ENCODE measurements around the gene DAZAP1. TPM values are rescaled to one million over a fixed set of nuclear protein-coding genes. Genes with fewer than 3 reads are reported as not detected.

The DAZAP1 gene
- total RNA-seq, 1 experiment from 2014 or later = 360 TPM

DNA sequence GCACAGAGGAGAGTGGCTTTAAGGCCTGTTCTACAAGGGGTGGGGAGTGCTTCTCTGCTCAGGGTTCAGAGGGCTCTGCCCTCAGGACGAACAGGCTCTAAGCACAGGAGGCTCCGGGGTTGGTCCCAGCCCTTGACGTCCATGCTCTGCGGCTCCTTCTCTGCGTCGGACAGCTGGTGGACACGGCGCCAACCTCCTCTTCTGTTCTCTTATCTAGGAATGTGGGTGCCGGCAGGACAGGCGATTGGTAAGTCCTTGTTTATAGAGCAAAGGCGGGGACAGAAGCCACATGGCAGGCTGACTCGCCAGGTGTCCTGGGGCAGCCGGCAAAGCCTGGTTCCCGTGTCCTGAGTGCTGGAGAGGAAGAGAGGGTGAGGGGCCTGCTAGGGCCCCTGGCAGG lies 22.4 kb downstream of the DAZAP1 start:
- H3K4me3 Mint-ChIP-seq = no peak overlapping the region
- H3K4me1 Mint-ChIP-seq = 0 out of 2 replicates have a peak, but pooled peaks cover 3% of the 10 kb centered on the region
- ATAC-seq (no peak), DNase-seq (ENCODE audit: low spot score) (no peak)
- CTCF ChIA-PET = no interaction called here
- POLR2A ChIA-PET = no interaction called here
- H3K36me3 Mint-ChIP-seq = peaks cover 38% of the 10 kb centered on the region
- H3K27me3 Mint-ChIP-seq (ENCODE audit: low read depth) = no peaks in the 10 kb centered on the region
- TF ChIP-seq, protein P1, sequence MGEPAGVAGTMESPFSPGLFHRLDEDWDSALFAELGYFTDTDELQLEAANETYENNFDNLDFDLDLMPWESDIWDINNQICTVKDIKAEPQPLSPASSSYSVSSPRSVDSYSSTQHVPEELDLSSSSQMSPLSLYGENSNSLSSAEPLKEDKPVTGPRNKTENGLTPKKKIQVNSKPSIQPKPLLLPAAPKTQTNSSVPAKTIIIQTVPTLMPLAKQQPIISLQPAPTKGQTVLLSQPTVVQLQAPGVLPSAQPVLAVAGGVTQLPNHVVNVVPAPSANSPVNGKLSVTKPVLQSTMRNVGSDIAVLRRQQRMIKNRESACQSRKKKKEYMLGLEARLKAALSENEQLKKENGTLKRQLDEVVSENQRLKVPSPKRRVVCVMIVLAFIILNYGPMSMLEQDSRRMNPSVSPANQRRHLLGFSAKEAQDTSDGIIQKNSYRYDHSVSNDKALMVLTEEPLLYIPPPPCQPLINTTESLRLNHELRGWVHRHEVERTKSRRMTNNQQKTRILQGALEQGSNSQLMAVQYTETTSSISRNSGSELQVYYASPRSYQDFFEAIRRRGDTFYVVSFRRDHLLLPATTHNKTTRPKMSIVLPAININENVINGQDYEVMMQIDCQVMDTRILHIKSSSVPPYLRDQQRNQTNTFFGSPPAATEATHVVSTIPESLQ (CRISPR knock-in tag; IDR thresholded peaks at IDR 0.05) = no peak
- TF ChIP-seq RORB (CRISPR knock-in tag; IDR thresholded peaks at IDR 0.05) (no peak), NR1H2 (CRISPR knock-in tag; IDR thresholded peaks at IDR 0.05) (no peak), NFE2L1 (CRISPR knock-in tag; IDR thresholded peaks at IDR 0.05) (no peak), NFATC4 (CRISPR knock-in tag; IDR thresholded peaks at IDR 0.05) (no peak), TEAD4 (CRISPR knock-in tag; IDR thresholded peaks at IDR 0.05) (no peak), ESRRA (CRISPR knock-in tag; IDR thresholded peaks at IDR 0.05; ENCODE audit: borderline replicate concordance) (no peak), ZNF671 (CRISPR knock-in tag; IDR thresholded peaks at IDR 0.05) (no peak), MXD4 (CRISPR knock-in tag; IDR thresholded peaks at IDR 0.05; ENCODE audit: borderline replicate concordance) (no peak), NFYB (CRISPR knock-in tag; conservative IDR thresholded peaks at IDR 0.05; ENCODE audit: low read depth) (no peak), GABPB1 (CRISPR knock-in tag; IDR thresholded peaks at IDR 0.05) (no peak), PRRX2 (CRISPR knock-in tag; IDR thresholded peaks at IDR 0.05) (no peak)
- TF ChIP-seq, protein P2, sequence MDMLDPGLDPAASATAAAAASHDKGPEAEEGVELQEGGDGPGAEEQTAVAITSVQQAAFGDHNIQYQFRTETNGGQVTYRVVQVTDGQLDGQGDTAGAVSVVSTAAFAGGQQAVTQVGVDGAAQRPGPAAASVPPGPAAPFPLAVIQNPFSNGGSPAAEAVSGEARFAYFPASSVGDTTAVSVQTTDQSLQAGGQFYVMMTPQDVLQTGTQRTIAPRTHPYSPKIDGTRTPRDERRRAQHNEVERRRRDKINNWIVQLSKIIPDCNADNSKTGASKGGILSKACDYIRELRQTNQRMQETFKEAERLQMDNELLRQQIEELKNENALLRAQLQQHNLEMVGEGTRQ (CRISPR knock-in tag; IDR thresholded peaks at IDR 0.05) = no peak
- TF ChIP-seq, protein P3, sequence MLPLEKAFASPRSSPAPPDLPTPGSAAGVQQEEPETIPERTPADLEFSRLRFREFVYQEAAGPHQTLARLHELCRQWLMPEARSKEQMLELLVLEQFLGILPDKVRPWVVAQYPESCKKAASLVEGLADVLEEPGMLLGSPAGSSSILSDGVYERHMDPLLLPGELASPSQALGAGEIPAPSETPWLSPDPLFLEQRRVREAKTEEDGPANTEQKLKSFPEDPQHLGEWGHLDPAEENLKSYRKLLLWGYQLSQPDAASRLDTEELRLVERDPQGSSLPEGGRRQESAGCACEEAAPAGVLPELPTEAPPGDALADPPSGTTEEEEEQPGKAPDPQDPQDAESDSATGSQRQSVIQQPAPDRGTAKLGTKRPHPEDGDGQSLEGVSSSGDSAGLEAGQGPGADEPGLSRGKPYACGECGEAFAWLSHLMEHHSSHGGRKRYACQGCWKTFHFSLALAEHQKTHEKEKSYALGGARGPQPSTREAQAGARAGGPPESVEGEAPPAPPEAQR (CRISPR knock-in tag; IDR thresholded peaks at IDR 0.05) = no peak
- TF ChIP-seq, protein P4, sequence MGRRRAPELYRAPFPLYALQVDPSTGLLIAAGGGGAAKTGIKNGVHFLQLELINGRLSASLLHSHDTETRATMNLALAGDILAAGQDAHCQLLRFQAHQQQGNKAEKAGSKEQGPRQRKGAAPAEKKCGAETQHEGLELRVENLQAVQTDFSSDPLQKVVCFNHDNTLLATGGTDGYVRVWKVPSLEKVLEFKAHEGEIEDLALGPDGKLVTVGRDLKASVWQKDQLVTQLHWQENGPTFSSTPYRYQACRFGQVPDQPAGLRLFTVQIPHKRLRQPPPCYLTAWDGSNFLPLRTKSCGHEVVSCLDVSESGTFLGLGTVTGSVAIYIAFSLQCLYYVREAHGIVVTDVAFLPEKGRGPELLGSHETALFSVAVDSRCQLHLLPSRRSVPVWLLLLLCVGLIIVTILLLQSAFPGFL (CRISPR knock-in tag; IDR thresholded peaks at IDR 0.05; ENCODE audit: borderline replicate concordance) = no peak
- TF ChIP-seq, protein P5, sequence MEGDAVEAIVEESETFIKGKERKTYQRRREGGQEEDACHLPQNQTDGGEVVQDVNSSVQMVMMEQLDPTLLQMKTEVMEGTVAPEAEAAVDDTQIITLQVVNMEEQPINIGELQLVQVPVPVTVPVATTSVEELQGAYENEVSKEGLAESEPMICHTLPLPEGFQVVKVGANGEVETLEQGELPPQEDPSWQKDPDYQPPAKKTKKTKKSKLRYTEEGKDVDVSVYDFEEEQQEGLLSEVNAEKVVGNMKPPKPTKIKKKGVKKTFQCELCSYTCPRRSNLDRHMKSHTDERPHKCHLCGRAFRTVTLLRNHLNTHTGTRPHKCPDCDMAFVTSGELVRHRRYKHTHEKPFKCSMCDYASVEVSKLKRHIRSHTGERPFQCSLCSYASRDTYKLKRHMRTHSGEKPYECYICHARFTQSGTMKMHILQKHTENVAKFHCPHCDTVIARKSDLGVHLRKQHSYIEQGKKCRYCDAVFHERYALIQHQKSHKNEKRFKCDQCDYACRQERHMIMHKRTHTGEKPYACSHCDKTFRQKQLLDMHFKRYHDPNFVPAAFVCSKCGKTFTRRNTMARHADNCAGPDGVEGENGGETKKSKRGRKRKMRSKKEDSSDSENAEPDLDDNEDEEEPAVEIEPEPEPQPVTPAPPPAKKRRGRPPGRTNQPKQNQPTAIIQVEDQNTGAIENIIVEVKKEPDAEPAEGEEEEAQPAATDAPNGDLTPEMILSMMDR (IDR thresholded peaks at IDR 0.05) = no peak
- TF ChIP-seq, protein P6, sequence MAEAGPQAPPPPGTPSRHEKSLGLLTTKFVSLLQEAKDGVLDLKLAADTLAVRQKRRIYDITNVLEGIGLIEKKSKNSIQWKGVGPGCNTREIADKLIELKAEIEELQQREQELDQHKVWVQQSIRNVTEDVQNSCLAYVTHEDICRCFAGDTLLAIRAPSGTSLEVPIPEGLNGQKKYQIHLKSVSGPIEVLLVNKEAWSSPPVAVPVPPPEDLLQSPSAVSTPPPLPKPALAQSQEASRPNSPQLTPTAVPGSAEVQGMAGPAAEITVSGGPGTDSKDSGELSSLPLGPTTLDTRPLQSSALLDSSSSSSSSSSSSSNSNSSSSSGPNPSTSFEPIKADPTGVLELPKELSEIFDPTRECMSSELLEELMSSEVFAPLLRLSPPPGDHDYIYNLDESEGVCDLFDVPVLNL (CRISPR knock-in tag; IDR thresholded peaks at IDR 0.05; ENCODE audit: borderline replicate concordance, low read depth) = no peak
- H3K9me3 Mint-ChIP-seq = no peaks in the 10 kb centered on the region
- no peak overlapping the region for H3K27ac Mint-ChIP-seq

DNA sequence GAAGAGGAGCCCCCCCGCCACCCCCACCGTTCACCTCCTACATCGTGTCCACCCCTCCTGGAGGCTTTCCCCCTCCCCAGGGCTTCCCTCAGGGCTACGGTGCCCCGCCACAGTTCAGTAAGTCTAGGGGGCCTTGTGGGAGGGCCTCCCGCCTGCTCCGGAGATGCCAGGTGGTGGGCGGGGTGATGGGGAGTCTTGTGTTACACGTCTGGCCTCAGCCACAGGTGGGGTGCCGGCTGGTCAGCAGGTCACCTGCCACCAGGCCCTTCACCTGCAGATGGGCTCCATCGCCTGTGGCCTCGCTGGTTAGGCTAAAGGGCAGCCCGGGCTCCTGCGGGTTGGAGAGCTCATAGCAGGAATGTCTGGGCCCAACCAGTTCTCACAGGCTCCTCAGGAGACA lies 22.9 kb downstream of the DAZAP1 start:
- CTCF ChIA-PET = interaction anchor here (0.7 kb wide), 1 partner anchor 152 kb away, joined by 3 read pairs; no protein-coding TSS in a partner anchor
- Mint-ChIP-seq H3K4me1 (no peaks in the 10 kb centered on the region), H3K9me3 (no peaks in the 10 kb centered on the region), H3K27me3 (ENCODE audit: low read depth) (no peaks in the 10 kb centered on the region), H3K4me3 (no peak overlapping the region), H3K27ac (no peak overlapping the region), H3K36me3 (peaks cover 34% of the 10 kb centered on the region)
- TF ChIP-seq, protein P4 (CRISPR knock-in tag; IDR thresholded peaks at IDR 0.05; ENCODE audit: borderline replicate concordance) = no peak
- TF ChIP-seq GABPB1 (CRISPR knock-in tag; IDR thresholded peaks at IDR 0.05) (no peak), TEAD4 (CRISPR knock-in tag; IDR thresholded peaks at IDR 0.05) (no peak), CREB1 (CRISPR knock-in tag; IDR thresholded peaks at IDR 0.05) (no peak), ZNF263 (CRISPR knock-in tag; IDR thresholded peaks at IDR 0.05; ENCODE audit: low read depth) (no peak)
- POLR2A ChIA-PET = no interaction called here
- no peak for DNase-seq (ENCODE audit: low spot score)
- no peak for ATAC-seq
